ACHN (cell line): ENCODE measurements around the gene LTA4H.
"Not testable (repeated sequence)": the region's sequence is repeated elsewhere in the genome, so short reads cannot be mapped to it uniquely, and the experiment has no call there.

Source experiments
- DNase-seq: peaks from one replicate; pipeline ENCODE4 v3.0.0-alpha.2; 2015
- in situ Hi-C: cut with HindIII; loops from 2 replicates; pipeline ENCODE4 v1.10.0; 2017; ENCODE audit warnings: low sequenced_read_pairs, low pct_ligation_motif_present, low pct_unique_long_range_greater_than_20kb

Gene LTA4H

DNA sequence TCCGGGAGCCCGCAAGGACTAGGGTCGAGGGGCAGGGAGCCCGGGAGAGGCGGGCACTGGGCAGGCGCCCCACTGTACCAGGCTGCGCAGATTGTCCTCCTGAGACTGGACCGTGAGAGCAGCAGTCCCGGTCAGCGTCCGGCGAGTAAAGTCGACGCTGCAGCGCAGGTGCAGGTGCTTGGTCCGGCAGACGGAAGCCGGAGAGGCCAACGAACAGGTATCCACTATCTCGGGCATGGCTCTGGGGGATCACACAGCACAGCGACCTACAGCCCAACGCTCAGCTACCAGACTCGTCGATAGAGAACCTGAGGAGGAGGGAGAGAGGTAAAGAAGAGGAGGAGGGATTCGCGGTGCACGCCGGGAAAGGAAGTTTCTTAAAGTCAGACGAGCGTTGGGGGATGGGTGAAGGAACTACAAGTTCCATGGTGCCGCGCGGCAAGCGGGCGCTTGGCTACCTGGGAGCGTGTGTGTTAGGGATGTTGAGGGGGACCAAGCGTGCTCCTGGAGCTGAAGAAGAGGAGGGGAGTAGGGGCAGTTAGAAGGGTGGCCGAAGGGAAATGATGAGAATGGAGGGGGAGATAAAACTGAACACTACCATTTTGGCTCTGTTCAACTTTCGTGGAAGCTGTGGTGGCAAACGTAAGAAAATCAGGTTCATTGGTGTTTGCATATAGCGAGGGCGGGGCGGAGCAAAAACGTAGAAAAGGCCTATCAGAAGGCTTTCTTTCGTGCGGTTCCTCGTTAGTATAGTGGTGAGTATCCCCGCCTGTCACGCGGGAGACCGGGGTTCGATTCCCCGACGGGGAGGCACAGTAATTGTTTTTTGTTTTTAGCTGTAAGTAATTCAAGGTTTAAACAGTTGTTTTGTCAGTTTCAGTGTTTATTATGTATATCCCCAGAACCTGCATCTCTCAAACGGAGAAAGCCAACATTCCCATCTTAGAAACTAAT is at the start of gene LTA4H:
Gene LTA4H, minus strand, starts transcription at position 305 of the 954 bp plus-strand sequence. Its CDS starts 68 bp downstream, at position 237.
- DNase-seq, result peak; percentile 100
- in situ Hi-C loops, result no loop called here

DNA sequence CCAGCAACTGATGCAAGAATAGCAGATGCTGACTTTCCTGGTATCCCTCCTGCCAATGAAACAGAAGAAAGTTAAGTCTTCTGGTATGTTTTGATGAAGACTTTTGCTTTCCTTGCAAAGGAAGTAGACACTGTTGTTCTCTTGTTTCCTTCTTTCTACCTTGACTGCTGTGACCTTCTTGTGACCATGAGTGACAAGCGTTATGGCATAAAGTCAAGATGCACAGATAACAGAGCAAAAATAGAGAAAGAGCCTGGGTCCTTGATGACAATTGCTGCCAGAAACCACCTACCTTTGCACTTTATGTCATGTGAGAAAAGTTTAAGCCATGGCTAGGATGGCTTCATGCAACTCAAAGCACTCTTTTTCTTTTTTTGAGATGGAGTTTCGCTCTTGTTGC is 49.2 kb upstream of the LTA4H start:
- DNase-seq, result no peak
- in situ Hi-C loops, result no loop called here

DNA sequence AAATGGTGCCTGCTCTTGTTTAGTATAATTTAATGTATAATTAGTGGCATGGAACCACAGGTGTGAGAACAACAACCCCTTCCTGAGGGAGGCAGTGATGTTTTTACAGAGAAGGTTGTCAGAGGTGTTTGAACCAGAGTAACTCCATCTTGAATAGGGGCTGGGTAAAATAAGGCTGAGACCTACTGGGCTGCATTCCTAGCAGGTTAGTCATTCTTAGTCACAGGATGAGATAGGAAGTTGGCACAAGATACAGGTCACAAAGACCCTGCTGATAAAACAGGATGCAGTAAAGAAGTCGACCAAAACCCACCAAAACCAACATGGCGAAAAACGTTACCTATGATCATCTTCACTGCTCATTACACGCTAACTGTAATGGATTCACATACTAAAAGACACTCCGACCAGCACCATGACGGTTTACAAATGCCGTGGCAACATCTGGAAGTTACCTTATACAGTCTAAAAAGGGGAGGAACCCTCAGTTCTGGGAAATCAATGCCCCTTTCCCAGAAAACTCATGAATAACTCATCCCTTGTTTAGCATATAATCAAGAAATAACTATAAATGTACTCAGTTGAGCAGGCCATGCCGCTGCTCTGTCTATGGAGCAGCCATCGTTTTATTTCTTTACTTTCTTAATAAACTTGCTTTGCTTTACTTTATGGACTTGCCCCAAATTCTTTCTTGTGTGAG is 47.8 kb upstream of the LTA4H start:
- in situ Hi-C loops, result no loop called here
- no peak for DNase-seq

DNA sequence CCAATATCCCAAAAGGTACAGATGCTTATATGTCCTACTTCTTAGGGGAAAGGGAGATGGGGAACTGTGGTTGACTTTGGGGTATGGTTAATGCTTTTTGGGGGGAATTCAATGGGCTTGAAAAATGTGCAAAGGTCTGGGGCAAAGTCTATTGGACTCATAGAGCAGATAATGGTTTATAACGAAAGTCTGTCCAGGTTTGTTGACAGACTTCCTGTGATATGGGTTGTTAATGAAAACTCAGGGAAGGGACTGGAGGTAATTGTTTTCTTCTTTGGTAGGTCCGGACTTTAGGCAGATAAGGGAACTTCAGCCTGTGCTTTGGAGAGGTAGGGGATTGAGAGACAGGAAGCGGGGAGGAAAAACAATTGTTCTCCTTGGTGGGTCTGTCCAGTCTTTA is 46.2 kb upstream of the LTA4H start:
- in situ Hi-C loops, result no loop called here
- DNase-seq, result no peak

DNA sequence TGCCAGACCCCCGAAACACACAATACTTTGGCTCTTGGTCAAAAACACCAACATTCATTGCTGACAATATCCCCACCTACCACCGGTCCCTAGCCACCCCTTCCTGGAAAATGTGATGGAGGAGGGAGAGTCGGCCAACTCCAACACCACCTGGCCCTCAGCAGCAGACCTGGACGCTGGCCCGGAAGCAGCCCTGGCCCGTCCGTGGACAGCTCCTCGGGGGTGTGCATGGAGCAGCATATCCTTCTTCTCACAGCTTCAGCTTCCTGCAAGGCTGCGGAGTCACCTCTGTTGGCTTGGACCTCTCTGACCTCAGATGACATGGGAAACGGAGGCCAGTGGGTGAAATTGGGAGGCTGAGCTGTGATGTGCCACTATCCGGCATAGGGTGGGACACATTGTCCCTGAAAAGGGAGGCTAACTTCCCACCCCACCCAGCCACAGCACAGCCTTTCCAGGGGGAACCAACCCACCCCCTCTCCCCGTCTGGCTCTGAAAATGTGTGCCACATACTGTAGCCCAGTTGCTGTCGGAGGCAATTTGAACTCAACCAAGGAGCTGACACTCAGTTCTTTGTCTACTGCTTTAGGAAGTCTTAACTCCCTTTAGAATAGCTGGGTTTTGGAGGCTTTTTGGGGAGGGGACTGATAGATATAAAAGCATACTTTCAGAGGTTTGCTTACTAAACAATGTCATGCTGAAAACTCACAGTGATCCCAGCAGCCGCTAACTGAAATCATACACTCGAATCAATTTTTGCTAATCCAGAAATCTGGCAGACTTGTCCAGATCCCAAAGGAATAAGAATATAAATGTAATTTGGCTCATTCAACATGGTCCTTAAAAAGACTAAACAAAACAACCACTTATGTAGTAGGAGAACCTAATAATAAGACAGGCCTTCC is 43.1 kb upstream of the LTA4H start:
- in situ Hi-C loops, result no loop called here
- no peak for DNase-seq

DNA sequence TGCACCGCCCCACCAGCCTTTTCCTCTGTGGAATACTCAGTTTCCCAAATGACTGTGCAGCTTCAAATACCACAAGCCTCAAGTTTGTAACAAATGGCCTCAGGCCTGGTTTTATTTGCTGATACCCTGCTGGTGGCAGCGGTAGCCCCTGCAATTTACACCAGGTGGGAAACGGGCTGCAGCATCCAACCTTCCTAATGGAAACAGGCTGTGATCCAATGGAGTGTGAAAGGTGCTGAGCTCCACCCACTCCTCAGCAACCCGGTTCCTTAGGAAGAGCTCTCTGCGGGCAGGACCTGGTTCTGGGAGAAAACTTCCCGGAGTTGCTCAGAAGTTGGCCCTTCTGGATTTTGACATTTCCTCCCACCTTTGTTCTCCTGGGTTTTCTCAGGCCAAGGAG is 41.7 kb upstream of the LTA4H start:
- in situ Hi-C loops, result no loop called here
- no peak for DNase-seq

DNA sequence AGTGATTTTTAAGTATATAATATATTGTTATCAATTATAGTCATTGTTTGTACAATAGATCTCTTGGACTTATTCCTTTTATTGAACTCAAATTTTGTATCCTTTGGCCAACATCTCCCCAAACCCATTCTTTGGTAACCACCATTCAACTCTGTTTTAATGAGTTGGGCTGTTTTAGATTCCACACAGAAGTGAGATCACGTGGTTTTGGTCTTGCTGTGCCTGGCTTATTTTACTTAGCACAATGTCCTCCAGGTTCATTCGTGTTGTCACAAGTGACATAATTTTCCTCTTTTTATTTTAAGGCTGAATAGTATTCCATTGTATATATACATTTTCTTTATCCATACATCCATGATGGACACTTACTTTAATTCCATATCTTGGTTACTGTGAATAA is 40.2 kb upstream of the LTA4H start:
- DNase-seq, result no peak
- in situ Hi-C loops, result no loop called here

DNA sequence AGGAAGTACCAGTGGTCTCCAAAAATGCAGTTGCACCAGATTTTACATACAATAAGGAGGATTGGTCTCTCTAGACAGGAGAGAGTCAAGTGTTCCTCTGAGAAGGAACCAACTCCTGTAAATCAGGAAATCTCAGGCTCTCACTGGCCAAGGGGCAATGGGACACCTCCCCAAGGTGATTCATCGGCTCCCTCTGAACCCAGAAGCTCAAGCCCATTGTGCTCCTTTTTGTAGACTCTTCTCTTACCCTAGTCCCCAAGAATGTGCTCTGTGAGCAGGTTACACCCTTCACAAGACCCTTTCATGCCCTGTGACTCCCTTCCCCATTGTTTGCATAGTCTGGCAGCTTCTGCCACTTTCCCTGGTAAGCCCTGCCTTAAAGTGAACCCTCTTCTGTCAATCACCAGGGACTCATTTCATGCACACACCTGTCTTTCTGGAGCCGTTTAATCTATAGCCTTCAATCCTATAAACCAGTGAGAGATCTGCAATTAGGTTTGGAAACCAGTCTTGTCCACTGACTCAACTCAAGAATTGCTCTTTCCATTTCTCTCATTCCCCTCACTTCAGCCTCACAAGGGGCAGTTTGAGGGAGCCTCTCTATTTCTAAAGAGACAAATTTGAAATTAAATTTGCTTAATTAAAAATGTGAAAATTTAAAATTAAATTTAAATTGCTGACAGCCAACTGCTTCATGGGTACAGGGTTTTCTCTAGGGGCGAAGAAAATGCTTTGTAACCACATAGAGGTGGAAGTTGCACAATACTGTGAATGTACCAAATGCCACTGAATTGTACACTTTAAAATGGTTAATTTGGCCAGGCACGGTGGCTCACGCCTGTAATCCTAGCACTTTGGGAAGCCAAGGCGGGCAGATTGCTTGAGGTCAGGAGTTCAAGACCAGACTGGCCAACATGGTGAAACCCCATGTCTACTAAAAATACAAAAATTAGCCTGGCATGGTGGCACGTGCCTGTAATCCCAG is 38.3 kb upstream of the LTA4H start:
- no peak for DNase-seq
- in situ Hi-C loops, result loop anchor here (25.0 kb wide), 2 partner anchors 139 to 439 kb away; no protein-coding TSS in a partner anchor

DNA sequence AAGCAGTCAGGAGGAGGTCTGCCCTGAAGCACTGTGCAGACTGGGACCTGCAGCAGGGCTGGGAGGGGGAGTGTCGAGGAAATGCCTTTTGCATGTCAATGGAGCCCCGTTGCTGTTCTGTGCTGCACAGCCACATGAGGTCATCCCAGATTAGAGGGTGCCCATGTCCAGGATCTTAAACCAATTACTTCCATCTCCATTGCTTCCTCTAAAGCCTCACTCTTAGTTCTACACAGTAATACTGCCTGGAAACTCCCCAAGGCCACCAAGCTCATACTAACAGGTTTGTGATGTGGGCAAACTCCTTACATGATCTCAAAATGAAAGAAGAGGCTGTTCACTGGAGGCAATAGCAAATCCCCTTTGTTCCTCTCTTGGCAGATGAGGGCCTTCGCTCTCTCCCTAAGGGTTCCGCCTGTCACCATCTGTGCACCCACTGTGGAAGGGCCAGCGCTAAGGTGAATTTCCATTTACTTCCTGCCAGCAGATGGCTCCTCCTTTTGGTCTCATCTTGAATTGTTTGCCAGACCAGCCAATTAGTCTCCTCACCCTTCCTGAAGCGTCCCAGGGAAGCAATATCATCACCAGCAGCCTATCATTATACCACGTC is 35.4 kb upstream of the LTA4H start:
- in situ Hi-C loops, result loop anchor here (25.0 kb wide), 2 partner anchors 142 to 442 kb away; no protein-coding TSS in a partner anchor
- no peak for DNase-seq

DNA sequence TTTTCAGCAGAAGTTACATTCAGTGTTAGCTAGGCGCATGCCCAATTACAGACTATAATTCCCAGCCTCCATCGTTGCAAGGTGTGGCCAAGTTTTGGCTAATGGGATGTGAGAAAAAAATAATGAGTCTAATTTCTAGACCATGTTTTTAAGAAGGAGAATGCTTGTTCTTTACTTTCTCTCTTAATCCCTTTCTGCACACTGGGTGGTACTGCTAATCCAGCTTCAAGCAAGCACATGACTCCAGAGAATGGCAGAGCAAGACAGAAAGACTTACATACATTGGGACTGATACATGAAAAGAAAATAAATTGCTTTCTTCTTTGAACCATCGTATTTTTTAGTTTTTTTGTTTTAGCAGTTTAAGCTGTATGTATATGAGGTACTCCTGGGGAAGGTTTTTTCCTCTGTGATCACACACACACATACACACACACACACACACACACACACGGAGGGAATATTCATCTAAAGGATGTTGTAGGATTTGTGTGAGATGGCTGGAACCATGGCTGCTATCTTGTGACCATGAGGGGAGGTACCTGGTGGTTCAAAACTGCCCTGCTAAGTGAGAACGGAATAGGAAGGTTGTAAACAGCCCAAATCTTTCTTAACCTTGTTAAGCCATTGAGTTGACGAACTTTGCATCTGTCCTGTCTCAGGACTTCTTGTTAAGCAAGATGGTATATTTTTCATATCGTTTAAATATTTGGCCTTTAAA is 34.3 kb upstream of the LTA4H start:
- DNase-seq, result no peak
- in situ Hi-C loops, result loop anchor here (25.0 kb wide), 2 partner anchors 143 to 443 kb away; no protein-coding TSS in a partner anchor

DNA sequence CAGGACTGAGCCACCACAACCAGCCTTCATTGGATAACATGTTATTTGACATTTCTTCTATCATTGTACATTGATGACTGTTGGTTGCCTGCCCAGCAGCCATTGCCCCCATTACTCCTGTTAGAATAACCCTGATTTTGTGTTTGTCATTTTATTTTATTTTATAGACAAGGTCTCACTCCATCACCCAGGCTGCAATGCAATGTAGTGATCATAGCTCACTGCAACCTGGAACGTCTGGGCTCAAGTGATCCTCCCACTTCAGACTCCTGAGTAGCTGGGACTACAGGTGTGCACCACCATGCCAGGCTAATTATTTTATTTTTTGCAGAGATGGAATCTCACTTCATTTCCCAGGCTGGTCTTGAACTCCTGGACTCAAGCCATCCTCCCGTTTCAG is 33.2 kb upstream of the LTA4H start:
- in situ Hi-C loops, result loop anchor here (25.0 kb wide), 2 partner anchors 144 to 444 kb away; no protein-coding TSS in a partner anchor

DNA sequence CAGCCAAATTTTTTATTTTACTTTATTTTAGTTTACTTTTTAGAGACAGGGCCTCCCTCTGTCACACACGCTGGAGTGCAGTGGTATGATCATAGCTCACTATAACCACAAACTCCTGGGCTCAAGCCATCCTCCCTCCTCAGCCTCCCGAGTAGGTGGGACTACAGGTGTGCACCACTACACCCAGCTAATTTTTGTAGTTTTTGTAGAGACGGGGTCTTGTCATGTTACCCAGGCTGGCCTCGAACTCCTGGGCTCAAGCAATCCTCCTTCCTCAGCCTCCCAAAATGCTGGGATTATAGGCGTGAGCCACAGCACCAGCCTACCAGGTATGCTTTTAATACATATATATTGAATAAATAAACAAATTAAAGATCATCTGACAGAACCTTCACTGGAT is 32.7 kb upstream of the LTA4H start:
- no peak for DNase-seq
- in situ Hi-C loops, result loop anchor here (25.0 kb wide), 2 partner anchors 144 to 444 kb away; no protein-coding TSS in a partner anchor

More for the DNA sequence above, 33.2 kb upstream of the LTA4H start:
- DNase-seq, result no peak

DNA sequence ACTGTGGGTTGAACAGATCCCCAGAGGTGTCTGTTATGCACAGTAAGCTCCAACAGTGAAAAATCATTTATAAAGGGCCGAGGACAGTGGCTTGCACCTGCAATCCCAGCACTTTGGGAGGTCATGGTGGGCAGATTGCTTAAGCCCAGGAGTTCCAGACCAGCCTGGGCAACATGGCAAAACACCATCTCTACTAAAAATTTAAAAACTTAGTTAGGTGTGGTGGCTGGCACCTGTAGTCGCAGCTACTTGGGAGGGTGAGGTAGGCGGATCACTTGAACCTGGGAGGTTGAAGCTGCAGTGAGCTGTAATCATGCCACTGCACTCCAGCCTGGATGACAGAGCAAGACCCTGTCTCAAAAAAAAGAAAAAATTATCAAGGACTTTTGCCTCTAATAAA is 30.4 kb upstream of the LTA4H start:
- DNase-seq, result not testable (repeated sequence)
- in situ Hi-C loops, result loop anchor here (25.0 kb wide), 2 partner anchors 147 to 447 kb away; no protein-coding TSS in a partner anchor

DNA sequence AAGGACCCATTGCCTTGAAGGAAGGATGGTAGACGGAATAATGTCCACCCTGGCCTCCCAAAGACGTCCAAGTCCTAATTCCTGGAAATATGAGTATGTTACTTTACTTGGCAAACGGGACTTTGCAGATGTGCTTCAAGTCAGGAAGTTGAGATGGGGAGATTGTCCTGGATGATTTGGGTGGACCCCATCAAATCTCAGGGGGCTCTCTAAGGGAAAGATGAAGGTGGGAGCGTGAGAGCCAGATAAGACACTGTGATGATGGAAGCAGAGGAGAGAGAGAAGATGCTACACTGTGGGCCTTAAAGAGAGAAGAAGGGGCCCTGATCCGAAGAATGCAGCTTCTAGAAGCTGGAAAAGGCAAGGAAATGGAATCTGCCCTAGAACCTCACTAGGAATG is 29.6 kb upstream of the LTA4H start:
- DNase-seq, result no peak
- in situ Hi-C loops, result loop anchor here (25.0 kb wide), 2 partner anchors 147 to 447 kb away; no protein-coding TSS in a partner anchor

DNA sequence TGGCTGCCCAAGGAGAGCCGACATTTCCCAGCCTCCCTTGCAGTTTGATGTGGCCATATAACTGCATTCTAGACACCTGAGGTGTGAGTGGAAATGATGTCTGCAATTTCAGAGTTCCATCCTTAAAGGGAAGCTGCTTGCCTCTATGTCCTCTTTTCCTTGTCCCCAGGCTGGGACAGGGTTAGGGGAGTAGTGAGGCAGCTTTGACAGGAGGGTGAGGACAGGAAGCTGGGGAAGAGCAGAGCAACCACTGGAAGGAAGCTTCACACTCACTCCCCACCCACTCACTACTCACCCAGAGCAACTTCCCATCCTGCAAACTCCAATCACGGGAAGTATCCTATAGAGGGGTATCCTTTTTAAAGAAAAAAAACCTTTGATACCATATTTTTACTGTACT is 28.9 kb upstream of the LTA4H start:
- DNase-seq, result no peak
- in situ Hi-C loops, result loop anchor here (25.0 kb wide), 2 partner anchors 148 to 448 kb away; no protein-coding TSS in a partner anchor

DNA sequence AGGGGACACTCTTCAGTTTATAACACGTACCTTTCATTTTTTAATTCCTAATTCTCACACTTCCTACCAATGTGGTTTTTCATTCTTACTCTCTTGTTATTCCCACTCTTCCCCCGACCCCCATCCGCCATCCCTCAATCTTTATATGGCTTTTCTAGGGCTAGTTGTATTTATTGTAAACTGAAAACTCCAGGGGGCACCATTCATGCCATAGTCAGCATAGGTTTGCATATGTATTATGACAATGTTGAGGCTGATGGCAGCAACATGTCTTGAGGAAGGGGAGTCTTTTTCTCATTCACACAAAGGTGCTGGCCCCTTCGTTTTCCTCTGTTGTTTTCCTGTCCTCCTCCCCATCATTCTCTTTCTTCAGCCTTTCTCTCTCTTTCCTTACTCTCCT is 27.7 kb upstream of the LTA4H start:
- DNase-seq, result peak; percentile 48
- in situ Hi-C loops, result loop anchor here (25.0 kb wide), 2 partner anchors 149 to 449 kb away; no protein-coding TSS in a partner anchor
